Subcutaneous adipose tissue (tissue), 4 donors: ENCODE measurements around the gene PLEKHG4B. TPM values are rescaled to one million over a fixed set of nuclear protein-coding genes. Genes with fewer than 3 reads are reported as not detected.

Source experiments
- total RNA-seq, 4 donors: library from RNA; depleted of rRNA; stranded (reverse); fragments of >200 nt; gene quantifications; one replicate each; pipeline ENCODE4 v1.1.0, GENCODE V29; 2016
- TF ChIP-seq, protein P1 (sequence below): fragments of 450-650 bp; IDR thresholded peaks from one replicate; pipeline ENCODE4 v1.5.1; 2016; ENCODE audit warnings: low read depth, mild to moderate bottlenecking, control low read depth, antibody characterized with exemption, moderate library complexity

Gene PLEKHG4B
- total RNA-seq, 4 donors from 2014 or later = under 0.01 TPM; not detected in 3

DNA sequence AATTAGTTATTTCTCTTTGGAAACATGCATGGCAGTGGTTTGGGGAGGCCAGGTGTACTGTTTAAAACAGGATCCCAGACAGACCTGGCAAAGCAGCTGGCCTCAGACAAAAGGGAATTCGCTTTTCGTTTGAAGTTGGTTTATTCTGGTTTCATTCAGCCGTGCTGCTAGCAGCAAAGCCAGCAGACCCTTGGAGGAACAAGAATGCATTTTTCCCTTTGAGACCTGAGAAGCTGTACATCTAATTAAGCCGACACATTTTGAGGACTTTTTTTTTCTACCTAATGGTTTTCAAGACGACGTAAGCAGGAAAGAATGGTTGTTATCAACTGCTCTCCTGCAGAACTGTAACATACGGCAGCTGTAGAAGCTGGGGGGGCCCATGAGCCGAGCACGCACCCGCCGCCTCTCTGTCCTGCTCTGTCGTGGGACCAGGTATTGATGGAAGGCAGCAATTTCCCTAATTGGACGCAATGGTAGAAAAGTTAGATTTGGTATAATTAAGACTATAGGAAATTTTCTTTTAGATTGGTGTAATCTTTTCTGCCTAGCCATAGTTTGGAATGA, 13.6 kb downstream of the PLEKHG4B start:
- TF ChIP-seq, protein P1, sequence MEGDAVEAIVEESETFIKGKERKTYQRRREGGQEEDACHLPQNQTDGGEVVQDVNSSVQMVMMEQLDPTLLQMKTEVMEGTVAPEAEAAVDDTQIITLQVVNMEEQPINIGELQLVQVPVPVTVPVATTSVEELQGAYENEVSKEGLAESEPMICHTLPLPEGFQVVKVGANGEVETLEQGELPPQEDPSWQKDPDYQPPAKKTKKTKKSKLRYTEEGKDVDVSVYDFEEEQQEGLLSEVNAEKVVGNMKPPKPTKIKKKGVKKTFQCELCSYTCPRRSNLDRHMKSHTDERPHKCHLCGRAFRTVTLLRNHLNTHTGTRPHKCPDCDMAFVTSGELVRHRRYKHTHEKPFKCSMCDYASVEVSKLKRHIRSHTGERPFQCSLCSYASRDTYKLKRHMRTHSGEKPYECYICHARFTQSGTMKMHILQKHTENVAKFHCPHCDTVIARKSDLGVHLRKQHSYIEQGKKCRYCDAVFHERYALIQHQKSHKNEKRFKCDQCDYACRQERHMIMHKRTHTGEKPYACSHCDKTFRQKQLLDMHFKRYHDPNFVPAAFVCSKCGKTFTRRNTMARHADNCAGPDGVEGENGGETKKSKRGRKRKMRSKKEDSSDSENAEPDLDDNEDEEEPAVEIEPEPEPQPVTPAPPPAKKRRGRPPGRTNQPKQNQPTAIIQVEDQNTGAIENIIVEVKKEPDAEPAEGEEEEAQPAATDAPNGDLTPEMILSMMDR = no peak

DNA sequence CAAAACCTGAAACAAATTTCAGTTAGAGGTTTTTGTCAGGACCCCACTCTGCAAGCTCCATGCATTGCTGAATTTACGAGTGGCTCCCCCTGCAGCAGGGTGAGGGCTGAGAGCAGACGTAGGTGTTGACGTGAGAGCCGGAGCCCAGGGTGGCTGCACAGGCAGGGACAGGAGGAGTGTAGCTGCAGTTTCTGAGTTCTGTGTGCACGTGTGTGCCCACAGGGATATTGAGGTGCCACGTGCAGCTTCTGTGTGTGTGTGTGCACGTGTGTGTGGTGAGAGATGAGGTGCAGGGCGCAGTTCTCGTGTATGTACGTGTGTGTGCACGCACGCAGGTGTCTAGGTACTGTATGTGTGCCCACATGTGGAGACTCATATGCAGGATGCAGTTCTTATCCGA, 14.6 kb downstream of the PLEKHG4B start:
- TF ChIP-seq, protein P1 = no peak

DNA sequence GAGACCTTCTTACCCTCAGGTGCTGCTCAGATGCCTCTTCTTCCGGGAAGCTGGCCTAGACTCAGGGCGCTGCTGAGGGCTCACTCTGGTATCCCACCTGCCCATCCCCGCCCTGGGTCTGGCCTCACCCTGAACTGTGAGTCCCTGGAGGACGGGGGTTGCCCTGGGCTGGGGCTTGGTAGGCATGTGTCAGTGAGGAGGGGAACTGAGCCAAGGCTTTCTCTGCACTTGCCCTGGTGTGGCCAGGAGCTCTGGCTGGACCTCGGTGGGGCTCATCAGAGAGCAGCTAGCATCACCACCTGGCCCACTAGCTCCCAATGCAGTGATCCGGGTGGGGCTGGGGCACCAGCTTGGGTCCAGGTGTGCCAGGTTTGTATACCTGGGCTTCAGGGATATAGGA, 15.6 kb downstream of the PLEKHG4B start:
- TF ChIP-seq, protein P1 = no peak

DNA sequence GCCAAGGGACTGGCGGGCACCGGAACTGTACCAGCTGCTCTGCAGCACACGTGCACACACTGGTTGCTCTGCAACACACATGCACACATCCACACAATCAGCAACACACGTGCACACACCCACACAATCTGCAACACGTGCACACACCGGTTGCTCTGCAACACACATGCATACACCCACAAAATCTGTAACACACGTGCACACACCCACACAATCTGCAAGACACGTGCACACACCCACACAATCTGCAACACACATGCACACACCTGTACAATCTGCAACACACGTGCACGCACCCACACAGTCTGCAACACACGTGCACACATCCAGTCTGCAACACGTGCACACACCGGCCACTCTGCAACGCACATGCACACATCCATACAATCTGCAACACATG, 17.9 kb downstream of the PLEKHG4B start:
- TF ChIP-seq, protein P1 = no peak

DNA sequence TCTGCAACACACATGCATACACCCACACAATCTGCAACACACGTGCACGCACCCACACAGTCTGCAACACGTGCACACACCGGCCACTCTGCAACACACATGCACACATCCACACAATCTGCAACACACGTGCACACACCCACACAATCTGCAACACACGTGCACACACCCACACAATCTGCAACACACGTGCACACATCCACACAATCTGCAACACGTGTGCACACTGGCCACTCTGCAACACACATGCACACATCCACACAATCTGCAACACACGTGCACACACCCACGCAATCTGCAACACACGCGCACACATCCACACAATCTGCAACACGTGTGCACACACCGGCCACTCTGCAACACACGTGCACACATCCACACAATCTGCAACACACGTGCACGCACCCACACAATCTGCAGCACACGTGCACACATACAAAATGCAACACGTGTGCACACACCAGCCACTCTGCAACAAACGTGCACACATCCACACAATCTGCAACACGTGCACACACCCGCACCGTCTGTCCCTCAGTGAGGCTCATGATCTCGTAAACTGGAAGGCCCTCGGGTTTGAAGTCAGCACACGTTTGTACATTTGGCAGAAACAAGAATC, 18.4 kb downstream of the PLEKHG4B start:
- TF ChIP-seq, protein P1 = no peak

DNA sequence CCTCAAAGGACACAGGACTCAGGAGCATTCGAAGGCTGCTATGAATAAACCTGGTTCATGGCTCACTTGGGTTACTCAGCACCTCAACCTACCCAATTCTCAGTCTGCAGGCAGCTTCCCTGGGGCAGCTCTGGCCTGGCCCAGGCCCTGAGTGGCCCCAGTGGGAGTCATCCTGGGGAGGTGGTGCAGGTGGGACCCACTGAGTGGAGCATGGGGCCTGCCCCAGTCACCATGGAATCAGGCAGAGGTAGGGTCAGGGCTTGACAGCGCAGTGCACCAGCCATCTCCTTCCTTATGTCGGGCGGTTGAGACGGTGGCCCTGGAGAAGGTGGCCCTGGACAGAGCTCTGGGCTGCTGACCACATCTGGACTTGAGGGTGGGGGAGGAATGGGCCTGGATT, 19.2 kb downstream of the PLEKHG4B start:
- TF ChIP-seq, protein P1 = no peak

DNA sequence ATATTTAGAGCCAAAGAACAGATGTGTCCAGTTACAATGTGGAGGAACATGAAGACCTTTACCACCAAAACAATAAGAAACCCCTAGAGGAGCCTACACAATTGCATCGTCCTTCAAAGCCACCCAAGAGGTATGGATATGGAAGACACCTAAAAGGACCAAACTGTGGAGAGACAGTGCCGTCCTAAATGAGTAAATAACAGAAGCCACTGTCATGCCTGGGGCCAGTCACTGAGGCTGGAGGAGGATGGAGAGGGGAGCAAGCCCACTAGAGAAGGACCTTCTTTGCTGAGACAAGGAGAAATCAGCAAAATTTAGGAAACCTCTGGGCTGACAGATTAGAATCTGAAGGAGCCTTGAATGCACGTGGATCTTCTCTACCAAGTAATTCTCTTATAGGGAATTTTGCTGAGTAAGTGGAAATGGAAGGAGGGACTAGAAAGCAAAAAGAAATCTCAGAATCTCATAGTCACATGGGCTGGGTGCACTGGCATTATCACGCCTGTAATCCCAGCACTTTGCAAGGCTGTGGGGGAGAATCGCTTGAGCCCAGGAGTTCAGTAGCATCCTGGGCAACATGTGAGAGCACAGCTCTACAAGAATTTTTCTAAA, 27.6 kb downstream of the PLEKHG4B start:
- TF ChIP-seq, protein P1 = no peak
